Prostate gland (tissue), 2 donors: ENCODE data around the gene PPFIA1. TPM values are rescaled to one million over a fixed set of nuclear protein-coding genes. Genes with fewer than 3 reads are reported as not detected.
"Not testable (repeated sequence)": the region's sequence is repeated elsewhere in the genome, so short reads cannot be mapped to it uniquely, and the experiment has no call there.

Source experiments
- DNase-seq: peaks from one replicate; pipeline ENCODE4 v3.0.0-alpha.2; 2019; ENCODE audit warnings: low spot score
- H3K27ac ChIP-seq, 2 donors: fragments of 200-600 bp; sonication (generic); 2 replicates each; pipeline ENCODE4 v1.5.1; 2017 to 2019
- H3K27me3 ChIP-seq: fragments of 200-600 bp; sonication (generic); replicated peaks from 2 replicates; pipeline ENCODE4 v1.5.1; 2019; ENCODE audit not compliant: insufficient read depth
- H3K36me3 ChIP-seq, 2 donors: fragments of 200-600 bp; sonication (generic); 1 replicate in 1 of 2; 2 replicates in 1 of 2; pipeline versions ENCODE4 v1.5.1 to v1.8.1; 2017 to 2019
- H3K4me1 ChIP-seq: fragments of 200-600 bp; sonication (generic); replicated peaks from 2 replicates; pipeline ENCODE4 v1.5.1; 2019
- H3K4me3 ChIP-seq, 2 donors: fragments of 200-600 bp; sonication (generic); 2 replicates each; pipeline ENCODE4 v1.5.1; 2017 to 2019
- H3K9me3 ChIP-seq: fragments of 200-600 bp; sonication (generic); 2 replicates; pipeline ENCODE4 v1.5.1; 2017
- POLR2A ChIP-seq: fragments of 450-650 bp; IDR thresholded peaks from one replicate; pipeline ENCODE4 v1.6.1; 2016; ENCODE audit warnings: antibody characterized with exemption, mild to moderate bottlenecking
- POLR2AphosphoS5 ChIP-seq: sonication (generic); formaldehyde crosslinking; IDR thresholded peaks from one replicate; pipeline ENCODE4 v1.6.1; 2017; ENCODE audit warnings: antibody characterized with exemption
- WGBS: methylation state at CpG from one replicate; pipeline ENCODE4 v1.1.5; 2018; 5-methylcytosine and 5-hydroxymethylcytosine counted together
- intact Hi-C: fragments of 100-400 bp; cut with DNase I; formaldehyde crosslinking; loops from one replicate; pipeline ENCODE4 v1.14.2; 2022
- total RNA-seq, 2 donors: library from RNA; depleted of rRNA; stranded (reverse); fragments of >200 nt; gene quantifications; one replicate each; pipeline ENCODE4 v1.1.0, GENCODE V29; 2016
- TF ChIP-seq, protein P1 (sequence below), 4 experiments: fragments of 200-600 bp in 2 of 4; fragments of 450-650 bp in 2 of 4; sonication (generic) in 2 of 4; IDR thresholded peaks; 1 replicate in 3 of 4; 2 replicates in 1 of 4; pipeline ENCODE4 v1.5.1; 2016 to 2019; ENCODE audit warnings: antibody characterized with exemption in 4 of 4, mild to moderate bottlenecking in 2 of 4, moderate library complexity in 2 of 4

PPFIA1 gene
- total RNA-seq, 2 donors from 2014 or later = 29.1 to 61.8 TPM

DNA sequence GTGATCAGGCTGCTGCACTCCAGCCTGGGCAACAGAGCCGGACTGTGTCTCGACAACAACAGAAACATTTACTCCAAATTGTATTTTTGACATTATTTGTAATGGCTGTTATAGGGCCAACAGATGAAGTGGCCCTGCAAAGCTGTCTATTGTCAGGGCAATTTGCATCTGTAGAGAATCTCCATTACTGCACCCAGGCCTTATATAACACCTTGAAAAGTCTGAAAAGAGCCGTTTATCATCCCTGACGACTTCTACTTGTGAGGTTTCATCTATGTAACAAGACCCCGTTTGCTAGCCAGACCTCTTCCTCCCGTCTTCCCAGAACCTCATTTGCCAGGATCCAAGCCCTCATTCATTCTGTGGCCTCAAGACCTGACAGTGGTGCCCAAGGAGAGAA is 118.7 kb downstream of the PPFIA1 start:
- Histone ChIP-seq H3K27me3 (no peaks in the 10 kb centered on the region), H3K4me3 (no peak overlapping the region), H3K9me3 (no peaks in the 10 kb centered on the region), H3K36me3 (no peaks in the 10 kb centered on the region), H3K27ac (no peak overlapping the region), H3K4me1 (no peaks in the 10 kb centered on the region)
- WGBS = 71% methylated on average over 6 of the region's 6 CpGs
- TF ChIP-seq POLR2A (no peak), POLR2AphosphoS5 (no peak)
- TF ChIP-seq, protein P1, sequence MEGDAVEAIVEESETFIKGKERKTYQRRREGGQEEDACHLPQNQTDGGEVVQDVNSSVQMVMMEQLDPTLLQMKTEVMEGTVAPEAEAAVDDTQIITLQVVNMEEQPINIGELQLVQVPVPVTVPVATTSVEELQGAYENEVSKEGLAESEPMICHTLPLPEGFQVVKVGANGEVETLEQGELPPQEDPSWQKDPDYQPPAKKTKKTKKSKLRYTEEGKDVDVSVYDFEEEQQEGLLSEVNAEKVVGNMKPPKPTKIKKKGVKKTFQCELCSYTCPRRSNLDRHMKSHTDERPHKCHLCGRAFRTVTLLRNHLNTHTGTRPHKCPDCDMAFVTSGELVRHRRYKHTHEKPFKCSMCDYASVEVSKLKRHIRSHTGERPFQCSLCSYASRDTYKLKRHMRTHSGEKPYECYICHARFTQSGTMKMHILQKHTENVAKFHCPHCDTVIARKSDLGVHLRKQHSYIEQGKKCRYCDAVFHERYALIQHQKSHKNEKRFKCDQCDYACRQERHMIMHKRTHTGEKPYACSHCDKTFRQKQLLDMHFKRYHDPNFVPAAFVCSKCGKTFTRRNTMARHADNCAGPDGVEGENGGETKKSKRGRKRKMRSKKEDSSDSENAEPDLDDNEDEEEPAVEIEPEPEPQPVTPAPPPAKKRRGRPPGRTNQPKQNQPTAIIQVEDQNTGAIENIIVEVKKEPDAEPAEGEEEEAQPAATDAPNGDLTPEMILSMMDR (IDR thresholded peaks at IDR 0.05) = no peak
- no peak for DNase-seq
- intact Hi-C loops = no loop called here

DNA sequence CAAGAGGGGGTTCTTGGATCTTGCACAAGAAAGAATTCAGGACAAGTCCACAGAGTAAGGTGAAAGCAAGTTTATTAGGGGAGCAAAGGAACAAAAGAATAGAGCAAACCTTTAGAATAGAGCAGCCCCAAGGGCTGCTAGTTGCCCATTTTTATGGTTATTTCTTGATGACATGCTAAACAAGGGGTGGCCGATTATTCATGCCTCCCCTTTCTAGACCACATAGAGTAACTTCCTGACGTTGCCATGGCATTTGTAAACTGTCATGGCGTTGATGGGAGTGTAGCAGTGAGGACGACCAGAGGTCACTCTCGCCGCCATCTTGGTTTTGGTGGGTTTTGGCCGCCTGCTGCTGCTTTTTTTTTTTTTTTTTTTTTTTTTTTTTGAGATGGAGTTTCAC is 120.4 kb downstream of the PPFIA1 start:
- intact Hi-C loops = loop anchor here (10.0 kb wide), 2 partner anchors 66 to 186 kb away; partner anchors contain the start of gene FADD
- not testable (repeated sequence) for H3K27me3 ChIP-seq

DNA sequence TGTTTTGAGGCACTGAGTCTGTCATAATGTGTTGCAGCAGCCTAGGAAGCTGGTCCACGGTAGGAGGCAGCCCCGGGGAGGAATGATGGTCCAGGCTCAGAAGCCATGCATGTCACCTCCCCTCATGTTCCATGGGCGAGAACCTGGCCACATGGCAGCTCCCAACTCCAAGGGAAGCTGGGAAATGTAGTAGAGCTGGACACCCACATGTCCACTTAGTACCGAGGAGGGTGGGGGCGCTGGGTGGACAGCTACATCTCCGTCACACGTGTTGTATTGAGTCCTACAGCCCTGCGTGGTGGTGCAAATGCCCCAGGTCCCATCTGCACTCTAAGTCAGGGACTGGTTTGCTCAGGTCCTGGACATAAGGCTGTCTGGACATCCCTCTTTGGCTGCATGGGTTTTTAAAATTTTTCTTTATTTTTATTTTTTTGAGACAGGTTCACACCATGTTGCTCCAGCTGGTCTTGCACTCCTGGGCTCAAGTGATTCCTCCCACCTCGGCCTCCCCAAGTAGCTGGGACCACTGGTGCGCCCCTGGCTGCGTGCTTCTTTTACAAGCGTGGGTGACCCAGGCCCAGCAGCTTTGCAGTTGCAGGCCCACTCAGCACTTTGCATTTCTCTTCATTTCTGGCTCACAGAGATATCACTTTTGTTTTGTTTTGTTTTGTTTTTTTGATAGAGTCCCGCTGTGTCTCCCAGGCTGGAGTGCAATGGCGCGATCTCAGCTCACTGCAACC is 123.9 kb downstream of the PPFIA1 start:
- no peak overlapping the region for H3K27ac ChIP-seq
- H3K9me3 ChIP-seq = no peaks in the 10 kb centered on the region
- no peak for DNase-seq
- H3K36me3 ChIP-seq = no peaks in the 10 kb centered on the region
- H3K4me3 ChIP-seq = no peak overlapping the region
- H3K4me1 ChIP-seq = no peaks in the 10 kb centered on the region
- 92% methylated on average over 15 of the region's 15 CpGs for WGBS
- TF ChIP-seq POLR2AphosphoS5 = no peak
- TF ChIP-seq, protein P1 (IDR thresholded peaks at IDR 0.05) = no peak
- no peak for TF ChIP-seq POLR2A
- no peaks in the 10 kb centered on the region for H3K27me3 ChIP-seq
- intact Hi-C loops = loop anchor here (10.0 kb wide), 2 partner anchors 70 to 190 kb away; partner anchors contain the start of gene FADD

More for the DNA sequence above, 120.4 kb downstream of the PPFIA1 start:
- H3K4me3 ChIP-seq, H3K4me1 ChIP-seq, DNase-seq, H3K9me3 ChIP-seq, H3K27ac ChIP-seq, H3K36me3 ChIP-seq: not testable (repeated sequence)
- 86% methylated on average over 7 of the region's 7 CpGs for WGBS

DNA sequence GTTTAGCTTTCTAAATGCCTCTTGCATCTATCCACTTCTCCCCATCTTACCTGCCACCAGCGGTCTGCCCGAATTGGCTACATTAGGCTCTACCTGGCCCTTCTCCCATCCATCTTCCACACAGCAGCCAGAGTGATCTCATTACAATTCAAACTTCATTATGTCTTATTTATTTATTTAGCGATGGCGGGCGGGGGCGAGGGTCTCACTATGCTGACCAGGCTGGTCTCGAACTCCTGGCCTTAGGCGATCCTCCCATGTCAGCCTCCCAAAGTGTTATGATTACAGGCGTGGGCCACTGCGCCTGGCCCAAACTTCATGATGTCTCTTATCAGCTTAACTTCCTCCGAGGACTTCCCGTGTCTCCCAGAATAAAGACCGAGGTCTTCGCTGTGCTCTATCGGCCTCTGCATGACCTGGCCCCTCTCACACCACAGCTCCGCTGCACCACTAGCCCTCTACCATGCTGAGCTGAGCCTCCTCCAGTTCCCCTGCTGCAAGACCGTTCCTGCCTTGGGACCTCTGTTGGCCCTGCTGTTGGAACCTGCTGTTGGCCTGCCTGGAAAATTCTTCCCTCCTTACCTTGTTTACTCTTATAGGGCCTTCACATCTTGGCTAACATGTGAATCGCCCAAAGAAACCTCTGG is 127.0 kb downstream of the PPFIA1 start:
- H3K4me1 ChIP-seq = no peaks in the 10 kb centered on the region
- H3K27me3 ChIP-seq = no peaks in the 10 kb centered on the region
- no peaks in the 10 kb centered on the region for H3K36me3 ChIP-seq
- no peak for DNase-seq
- TF ChIP-seq POLR2AphosphoS5 = no peak
- TF ChIP-seq, protein P1 (IDR thresholded peaks at IDR 0.05) = no peak
- TF ChIP-seq POLR2A = no peak
- peak overlapping the region; percentile 83 to 84 for H3K27ac ChIP-seq
- H3K4me3 ChIP-seq = peak overlapping the region; percentile 77 to 91
- intact Hi-C loops = loop anchor here (5.0 to 10.0 kb wide), 3 partner anchors 73 to 193 kb away; partner anchors contain the start of genes FADD and PPFIA1
- no peaks in the 10 kb centered on the region for H3K9me3 ChIP-seq
- WGBS = 26% methylated on average over 18 of the region's 18 CpGs

DNA sequence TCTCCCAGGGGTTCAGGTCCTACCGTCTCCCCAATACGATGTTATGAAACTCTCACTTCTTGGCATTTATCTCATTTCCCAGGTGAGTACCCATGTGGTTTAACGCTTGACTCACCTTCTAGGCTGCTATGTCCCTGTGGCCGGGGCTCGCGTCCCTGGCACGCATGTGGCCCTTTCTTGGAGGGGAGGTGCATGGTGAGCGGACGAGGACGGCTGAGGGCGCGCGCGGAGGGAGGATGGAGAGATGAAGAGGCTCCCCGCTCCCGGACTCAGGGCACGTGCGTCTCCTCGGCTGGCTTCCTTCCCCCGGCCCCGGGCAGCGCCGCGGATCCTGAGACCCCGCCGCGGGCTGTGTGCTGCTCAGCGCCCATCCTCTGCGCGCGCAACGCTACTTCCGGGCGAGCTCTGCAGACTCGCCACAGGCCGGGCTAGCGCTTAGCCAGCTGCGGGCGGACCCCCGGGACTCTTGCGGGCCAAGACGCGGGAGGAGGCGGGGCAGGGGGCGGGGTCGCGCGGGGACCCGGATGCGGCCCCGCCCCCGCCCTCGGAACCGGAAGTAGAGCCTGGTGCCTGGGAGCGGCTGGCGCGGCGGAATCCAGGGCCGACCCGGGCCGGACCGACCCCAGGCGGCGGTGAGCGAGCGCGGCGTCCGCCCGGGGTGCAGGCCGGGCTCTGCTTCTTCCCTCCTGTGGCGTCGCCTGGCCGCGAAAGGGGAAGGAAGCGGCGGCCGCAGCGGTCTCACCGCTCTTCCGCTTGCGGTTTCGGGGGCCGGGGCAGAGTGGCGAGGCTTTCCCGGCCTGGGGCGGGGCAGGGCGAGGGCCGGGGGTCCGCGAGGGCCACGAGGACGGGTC is 127.7 kb downstream of the PPFIA1 start, which contains the start of gene CTTN:
CTTN (plus strand) TSS at position 547 of the 851 bp plus-strand sequence. CDS start 8,769 bp downstream, outside the sequence.
- H3K27me3 ChIP-seq = no peaks in the 10 kb centered on the region
- under 1% methylated on average over 57 of the region's 93 CpGs for WGBS
- H3K4me1 ChIP-seq = no peaks in the 10 kb centered on the region
- intact Hi-C loops = loop anchor here (5.0 to 10.0 kb wide), 3 partner anchors 73 to 193 kb away; partner anchors contain the start of genes FADD and PPFIA1
- H3K36me3 ChIP-seq = no peaks in the 10 kb centered on the region
- peak; percentile 90 for TF ChIP-seq POLR2A
- TF ChIP-seq POLR2AphosphoS5 = peak; percentile 29
- TF ChIP-seq, protein P1 (IDR thresholded peaks at IDR 0.05) = no peak
- H3K9me3 ChIP-seq = no peaks in the 10 kb centered on the region
- peak; percentile 64 for DNase-seq
- H3K4me3 ChIP-seq = peak within 1 kb of the TSS; percentile 77 to 91
- peak within 1 kb of the TSS; percentile 83 to 84 for H3K27ac ChIP-seq
